HG03159 (cell line): ENCODE data around the gene PCED1B.
"Not testable (repeated sequence)": the region's sequence is repeated elsewhere in the genome, so short reads cannot be mapped to it uniquely, and the experiment has no call there.

Experiments used
- ATAC-seq: cut with Tn5 transposase; IDR thresholded peaks from one replicate; pipeline ENCODE4 v1.9.1; 2021; ENCODE audit warnings: mild to moderate bottlenecking, moderate library complexity; ENCODE audit not compliant: unreplicated experiment

The PCED1B gene

DNA sequence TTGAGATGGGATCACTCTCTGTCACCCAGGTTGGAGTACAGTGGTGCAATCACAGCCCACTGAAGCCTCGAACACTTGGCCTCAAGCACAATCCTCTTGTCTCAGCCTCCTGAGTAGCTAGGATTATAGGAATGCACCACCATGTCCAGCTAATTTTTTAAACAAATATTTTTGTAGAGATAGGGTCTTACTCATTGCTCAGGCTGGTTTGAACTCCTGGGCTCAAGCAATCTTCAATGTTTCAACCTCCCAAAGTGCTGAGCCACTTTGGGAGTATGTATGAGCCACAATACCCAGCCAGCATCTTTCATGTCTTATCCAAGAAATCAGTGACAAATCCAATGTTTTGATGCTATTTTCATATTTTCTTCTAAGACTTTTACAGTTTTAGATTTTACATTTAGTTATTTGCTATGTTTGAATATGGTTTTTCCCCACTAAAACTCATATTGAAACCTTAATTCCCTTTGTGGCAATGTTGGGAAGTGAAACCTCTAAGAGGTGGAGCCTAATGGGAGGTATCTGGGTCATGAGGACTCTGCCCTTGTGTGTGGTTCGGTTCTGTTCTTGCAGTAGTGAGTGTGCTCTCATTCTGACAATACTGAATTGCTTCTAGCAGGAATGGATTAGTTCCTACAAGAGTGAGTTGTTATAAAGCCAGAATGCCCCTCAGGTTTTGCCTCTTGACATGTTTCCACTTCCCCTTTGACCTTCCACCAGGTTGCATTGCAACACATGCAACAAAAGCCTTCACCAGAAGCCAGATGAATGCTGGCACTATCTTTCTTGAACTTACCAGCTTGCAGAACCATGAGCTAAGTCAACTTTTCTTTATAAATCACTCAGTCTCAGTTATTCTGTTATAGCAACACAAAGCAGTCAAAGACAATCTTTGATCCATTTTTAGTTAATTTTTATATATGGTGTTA lies 81.2 kb downstream of the PCED1B start:
- no peak for ATAC-seq

DNA sequence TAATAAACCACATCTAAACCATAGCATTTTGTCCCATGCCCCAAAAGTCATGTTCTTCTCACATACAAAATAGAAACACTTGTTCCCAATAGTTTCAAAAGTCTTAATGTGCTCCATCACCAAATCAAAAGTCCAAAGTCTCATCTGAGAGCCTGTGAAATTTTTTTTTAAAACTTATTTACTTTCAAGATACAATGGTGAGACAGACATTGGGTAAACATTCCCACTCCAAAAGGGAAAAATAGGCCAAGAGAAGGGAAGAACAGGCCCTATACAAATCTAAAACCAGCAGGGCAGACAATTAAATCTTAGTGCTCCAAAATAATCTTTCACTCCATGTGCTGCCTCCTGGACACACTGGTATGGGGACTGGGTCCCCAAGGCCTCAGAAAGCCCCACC lies 84.7 kb downstream of the PCED1B start:
- no peak for ATAC-seq

DNA sequence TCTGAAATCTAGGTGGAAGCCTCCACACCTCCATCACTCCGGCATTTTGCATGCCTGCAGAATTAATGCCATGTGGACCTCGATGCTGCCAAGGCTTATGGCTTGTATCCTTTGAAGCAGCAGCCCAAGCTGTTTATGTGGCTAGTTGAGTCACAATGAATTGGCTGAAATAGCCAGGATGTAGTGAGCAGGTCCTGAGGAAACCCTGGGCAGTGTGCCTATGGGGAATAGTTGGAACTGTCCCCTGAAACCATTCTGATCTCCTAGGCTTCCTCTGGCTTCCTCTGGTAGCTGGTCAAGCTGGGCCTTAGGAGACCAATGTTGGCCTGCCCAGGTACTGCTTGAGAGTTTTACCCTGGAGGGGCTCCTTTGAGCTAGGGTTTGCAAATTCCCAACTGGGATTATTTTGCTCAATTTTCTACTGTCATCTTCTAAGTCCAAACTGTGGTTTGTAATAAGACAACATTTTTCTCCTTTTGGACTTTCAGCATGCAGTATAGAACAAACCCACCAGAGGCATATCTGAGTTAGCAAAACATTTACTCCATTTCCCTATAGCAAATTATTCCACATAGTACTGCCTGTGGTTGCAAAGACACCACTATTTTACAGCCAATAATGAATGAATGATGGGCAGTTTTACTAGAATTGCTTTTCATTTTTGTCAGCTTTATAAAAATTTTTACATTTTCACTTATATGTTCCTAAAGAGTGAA lies 85.5 kb downstream of the PCED1B start:
- no peak for ATAC-seq

DNA sequence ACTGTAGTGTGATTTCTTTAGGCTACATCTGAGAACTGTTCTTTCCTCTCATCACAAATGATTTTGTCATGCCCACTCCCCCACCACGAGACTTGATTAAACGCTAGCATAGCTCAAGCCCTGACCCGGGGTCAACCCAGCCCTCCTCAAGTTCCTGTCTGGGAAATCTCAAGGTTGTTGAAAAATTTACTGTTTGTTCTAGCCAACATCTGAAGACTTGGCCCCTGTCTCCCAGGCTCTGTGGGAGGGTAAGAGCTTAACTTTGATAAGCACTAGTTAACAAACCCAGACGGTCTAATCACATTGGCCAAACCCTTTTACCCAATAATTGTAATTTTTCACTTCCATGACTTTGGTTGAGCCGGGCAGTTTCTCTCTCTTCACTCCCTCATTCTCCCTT lies 86.5 kb downstream of the PCED1B start:
- no peak for ATAC-seq

DNA sequence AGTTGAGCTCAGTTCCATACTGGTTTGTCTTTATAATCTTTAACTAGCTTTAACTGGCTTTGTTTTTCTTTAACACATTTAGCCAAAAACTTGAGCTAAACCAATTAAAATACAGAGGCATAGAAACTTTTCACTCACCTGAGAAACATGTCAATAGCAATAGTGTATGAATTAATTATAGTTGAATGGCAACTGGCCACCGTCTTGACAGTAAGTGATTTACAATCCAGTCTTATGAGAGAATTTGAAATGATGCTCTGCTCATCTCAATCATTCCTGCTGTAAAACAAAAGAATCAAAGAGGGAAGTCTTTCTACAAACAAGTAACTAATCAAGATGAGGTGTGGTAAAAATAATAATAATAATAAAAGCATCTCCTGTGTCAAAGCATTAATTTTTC lies 86.9 kb downstream of the PCED1B start:
- no peak for ATAC-seq

DNA sequence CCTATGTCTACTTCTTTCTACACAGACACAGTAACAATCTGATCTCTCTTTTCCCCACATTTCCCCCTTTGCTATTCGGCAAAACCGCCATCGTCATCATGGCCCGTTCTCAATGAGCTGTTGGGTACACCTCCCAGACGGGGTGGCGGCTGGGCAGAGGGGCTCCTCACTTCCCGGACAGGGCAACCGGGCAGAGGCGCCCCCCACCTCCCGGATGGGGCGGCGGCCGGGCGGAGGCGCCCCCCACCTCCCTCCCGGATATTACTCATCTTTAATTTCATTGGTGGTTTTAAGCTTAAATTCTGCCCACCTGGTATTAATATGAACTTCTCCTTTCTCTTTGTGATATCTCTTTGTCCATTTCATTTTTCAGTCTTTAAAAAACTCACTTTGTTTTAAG lies 90.9 kb downstream of the PCED1B start:
- not testable (repeated sequence) for ATAC-seq

DNA sequence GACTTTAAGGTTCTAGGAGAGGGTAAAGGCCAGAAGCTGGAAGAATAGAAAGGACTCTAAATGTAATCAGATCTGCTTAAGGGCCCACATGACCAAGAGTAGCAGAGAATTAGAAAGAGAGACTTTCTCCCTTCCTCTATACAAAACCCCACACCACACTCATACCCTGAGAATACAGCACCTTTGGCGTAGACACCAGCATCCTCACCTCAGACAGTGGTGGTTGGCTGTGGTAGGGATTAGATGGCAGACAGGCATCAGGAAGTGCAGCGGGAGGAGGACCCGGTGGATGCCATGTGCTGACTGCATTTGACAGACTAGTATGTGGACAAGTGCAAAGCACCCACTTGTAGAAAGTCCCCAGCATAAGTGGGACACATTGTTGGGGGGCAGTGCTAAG lies 98.6 kb downstream of the PCED1B start:
- no peak for ATAC-seq

DNA sequence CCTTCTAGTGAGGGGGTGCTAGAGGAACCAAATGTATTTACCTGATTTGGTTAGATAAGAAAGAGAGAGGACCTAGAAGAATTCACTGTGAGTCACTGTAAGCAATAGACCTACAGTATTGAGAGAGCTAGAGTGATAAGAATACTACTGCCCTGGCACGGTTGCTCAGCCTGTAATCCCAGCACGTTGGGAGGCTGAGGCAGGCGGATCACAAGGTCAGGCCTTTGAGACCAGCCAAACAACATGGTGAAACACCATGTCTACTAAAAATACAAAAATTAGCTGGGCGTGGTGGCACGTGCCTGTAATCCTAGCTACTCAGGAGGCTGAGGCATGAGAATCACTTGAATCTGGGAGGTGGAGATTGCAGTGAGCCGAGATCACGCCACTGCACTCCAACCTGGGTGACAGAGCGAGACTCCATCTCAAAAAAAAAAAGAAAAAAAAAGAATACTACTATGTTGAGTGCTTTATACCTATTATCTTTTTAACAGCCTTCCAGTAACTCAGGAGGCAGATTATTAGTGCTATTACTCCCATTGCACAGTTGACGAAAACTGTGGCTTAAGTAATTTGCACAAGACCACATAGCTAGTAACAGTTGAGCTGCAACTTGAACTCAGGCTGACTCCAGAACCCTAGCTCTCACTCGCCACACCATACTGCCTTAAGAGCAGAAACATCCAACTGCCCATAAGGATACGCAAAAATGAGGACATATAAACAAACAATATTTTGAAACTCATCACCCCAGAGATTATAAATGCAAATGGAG lies 102.9 kb downstream of the PCED1B start:
- not testable (repeated sequence) for ATAC-seq

DNA sequence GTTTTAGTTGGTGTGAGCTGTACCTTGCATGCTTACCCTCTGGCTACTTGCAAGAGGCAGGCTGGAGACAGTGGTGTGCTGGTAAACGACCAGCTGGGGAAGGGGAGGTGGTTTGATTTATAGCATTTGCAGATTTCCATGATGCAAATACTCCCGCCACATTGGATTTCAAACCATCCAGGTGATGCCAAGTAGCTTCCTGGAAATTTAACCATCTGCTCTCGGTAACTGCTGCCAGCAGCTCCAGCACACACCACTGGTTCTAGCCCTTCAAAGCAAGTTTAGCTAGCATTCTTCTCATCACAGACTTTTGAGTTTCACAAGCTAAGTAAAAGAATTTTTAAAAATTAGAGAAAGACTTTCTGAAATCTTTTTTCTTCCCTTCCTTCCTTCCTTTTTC lies 104.8 kb downstream of the PCED1B start:
- ATAC-seq = no peak

DNA sequence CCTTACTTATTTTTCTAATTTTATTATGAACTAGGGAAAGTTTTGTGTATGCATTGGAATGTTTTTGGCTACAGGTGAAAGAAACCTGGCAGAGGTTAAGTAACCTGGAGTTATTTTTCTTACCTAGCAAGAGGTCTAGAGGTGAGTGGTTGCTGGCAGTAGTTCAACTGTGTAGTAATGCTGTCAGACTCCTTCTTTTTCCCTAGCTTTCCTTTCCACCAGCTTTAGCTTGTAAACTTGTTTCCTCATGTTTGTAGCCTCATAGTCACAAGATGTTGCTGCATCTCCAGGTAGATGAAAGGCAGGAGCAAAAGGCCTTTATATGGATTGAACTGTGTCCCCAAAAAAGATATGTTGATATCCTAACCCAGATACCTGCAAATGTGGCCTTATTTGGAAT lies 105.4 kb downstream of the PCED1B start:
- no peak for ATAC-seq

DNA sequence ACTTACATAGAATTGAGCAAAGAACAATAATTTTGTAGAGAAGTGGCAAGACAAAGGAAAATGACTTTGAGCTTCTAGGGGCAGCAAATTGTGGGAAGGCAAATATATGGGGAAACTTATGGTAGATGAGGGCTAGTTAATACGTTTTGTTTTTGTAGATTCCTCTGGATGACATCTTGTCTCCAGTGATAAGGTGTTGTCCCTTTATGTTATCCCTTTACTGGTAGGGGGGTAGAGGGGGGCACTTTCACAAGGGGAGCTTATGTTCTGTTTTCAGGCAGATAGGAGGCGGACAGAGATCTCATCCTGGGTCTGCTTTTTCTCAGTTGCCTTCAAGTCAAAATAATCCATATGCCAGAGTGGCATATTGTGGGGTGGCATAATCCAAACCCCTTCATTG lies 106.8 kb downstream of the PCED1B start:
- ATAC-seq = no peak

DNA sequence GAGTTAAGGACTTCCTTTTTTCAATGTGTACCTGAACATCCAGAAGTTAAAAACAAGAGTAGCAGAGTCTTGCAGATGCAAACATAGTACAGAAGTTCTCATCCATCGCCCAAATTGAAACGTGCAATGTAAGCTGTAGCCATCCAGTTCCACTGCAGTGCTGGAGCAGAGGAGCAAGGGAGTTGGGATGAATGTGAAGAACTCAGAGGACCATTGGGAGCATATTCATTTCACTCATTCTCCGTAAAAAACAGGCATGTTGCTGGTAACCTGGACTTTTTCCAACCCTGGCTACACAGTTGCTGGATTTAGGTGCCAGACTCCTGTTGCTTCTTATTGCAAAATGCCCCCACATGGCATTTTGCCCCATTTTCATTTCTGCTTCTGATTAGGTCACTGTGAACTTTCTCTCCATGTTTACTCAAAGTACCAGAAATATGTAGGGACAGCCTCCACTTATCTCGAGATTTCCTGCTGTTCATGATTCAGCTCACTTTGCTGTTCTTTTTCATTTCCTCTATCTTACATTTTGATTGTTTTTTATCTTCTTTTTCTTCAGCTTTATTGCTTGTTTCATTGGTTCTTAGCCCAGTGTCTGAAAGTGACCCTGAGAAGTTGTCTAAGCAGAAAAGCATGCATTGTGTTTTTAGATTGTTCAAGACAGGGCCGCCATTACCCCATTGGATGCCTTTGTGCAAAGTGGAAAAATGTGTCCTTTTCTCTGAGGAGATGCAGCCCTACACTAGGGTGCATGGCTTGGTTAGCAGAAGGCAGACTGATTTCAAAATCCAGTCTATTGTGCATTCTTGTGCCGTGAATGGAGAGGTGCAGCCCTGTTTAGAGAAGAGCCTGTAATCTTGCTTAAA lies 109.4 kb downstream of the PCED1B start:
- ATAC-seq = no peak

DNA sequence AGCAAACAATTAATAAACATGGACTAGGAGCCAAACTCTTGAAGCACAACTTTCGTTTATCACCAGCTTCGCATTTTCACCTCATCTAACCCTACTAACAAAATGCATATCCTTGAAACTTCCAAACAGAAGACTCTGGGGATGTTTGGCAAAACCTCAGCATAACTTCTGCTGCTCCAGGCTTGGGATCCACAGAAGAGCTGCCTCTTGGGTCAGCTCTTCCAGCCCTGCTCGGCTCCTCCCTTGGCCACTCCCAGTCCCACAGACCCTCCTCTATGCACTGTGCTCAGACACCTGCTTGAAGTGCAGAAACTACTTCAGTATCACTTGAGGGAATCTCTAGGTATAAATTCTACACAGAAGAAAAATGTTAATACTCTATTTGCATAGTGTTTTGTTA lies 110.3 kb downstream of the PCED1B start:
- ATAC-seq = no peak

DNA sequence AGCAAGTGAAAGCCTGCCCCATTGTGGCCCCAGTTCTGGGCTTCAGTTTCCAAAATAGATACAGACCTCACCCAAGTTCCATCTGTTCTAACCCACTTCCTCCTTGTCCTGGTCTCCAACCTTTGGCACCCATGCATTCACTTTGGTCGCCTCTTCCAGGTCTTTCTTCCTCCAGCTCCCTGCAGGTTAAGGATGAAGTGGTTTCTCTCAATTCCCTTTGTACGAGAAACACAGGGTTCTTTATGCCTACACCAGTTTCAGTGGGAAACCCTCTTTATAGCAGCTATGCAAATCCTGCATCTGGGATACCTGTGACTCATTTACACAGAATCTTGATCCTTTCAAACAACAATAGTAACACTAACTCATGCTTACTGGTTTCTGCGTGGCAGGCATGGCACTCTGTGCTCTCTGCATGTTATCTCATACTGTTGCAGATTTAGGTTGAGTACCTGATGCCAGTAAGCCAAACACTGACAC lies 110.9 kb downstream of the PCED1B start:
- ATAC-seq = no peak

DNA sequence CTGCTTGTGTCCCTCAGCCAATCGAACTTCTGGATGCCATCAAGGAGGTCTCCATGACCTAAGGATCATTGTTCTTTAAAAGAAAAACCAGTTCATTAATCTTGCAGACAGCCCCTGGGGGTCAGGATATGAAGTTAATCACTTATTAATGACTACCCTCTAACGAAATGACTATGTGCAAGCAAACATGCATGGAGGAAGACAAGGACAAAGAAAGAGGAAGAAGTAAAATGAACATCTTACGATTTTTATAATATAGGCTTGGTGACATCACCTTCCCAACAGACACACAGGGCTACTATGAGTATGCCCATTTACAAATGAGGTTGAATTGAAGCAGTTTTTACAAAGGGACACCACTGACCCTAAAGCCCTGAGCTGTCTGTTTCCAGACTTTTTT lies 111.5 kb downstream of the PCED1B start:
- ATAC-seq = no peak

DNA sequence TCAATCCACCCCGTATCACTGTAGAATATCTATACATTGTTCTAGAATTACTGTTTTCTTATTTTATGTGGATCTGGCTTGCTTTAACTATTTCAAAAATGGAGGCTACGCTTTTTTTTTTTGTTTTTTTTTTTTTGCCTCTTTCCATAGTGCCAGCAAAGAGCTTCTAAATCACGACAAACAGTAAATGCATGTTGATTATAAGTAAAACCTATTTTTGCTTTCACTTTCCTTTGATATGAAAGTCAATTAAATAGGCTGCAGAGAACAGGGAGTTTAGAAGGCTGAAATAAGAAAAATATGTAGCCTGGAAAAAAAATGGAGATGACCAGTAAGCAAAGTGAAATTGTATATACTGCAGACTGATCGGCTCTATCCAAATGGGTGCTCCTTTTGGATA lies 112.6 kb downstream of the PCED1B start:
- no peak for ATAC-seq

DNA sequence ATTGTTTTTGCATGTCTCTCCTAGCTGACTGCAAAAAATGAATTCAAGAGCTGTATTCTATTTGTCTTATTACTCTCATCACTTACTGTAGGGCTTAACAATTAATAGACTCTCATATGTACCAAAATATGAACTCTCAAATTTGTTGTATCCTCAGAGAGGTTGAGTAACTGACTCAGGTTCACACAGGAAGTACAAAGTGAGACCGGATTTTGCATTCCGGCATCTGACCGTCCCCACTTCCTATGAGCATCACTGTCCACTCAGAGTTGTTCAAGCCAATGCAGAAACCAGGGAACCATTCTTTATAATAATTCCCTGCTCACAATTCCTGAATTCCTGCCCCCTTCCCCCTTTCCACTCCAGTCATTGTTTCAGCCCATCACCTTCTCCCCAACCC lies 113.6 kb downstream of the PCED1B start:
- ATAC-seq = no peak

DNA sequence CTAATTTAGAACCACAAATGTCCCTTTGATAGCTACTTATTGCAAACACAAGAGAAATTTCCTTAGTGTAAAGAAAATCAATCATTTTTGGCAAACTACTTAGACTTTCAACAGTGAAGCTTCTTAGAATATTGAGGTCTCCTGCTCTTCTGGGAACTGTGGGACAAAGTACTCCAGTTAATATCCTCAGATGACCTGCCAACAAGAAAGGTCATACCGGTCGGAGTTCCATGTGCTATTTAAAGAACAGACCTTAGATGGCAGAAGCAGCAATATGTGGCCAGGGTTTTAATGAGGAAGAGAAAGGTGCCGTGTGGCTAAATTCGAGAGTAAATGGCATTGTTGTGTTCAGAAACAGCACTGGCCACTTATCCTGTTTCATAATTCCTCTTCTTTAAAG lies 115.1 kb downstream of the PCED1B start:
- no peak for ATAC-seq

DNA sequence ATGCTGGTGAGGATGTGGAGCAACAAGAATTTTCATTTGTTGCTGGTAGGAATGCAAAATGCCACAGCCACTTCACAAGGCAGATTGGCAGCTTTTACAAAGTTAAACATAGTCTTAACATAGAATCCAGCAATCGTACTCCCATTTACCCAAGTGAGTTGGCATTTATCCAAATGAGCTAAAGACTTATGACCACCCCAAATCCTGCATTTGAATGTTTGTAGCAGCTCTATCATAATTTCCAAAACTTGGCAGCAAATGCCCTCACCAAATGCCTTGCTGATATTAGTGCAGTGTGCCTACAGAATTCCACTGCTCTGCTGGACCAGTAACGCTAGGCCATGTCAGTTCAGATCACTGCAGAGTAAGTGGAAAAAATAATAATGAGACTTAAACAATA lies 121.0 kb downstream of the PCED1B start:
- ATAC-seq = no peak

DNA sequence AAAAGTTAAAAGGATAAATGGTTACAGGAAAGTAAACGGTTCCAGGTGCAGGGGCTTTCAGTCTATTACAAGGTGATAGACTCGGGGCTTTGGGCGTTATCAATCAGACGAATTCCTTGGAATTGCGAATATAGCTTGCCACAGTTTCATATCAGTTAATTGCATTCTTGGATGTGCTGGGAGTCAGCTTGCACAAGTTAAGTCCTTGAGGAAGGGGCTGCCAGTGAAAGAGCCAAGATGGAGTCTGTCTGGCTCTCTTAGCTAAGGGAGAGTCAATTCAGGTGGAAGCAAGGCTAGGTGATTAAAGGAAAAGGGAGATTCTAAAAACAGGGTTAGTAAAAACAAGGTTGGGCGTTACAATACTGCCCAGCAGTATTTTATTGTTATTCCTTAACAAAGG lies 121.8 kb downstream of the PCED1B start:
- not testable (repeated sequence) for ATAC-seq
